Measurements from ENCODE around the gene CCDC152. TPM values are rescaled to one million over a fixed set of nuclear protein-coding genes. Genes with fewer than 3 reads are reported as not detected.
"Not testable (repeated sequence)": the region's sequence is repeated elsewhere in the genome, so short reads cannot be mapped to it uniquely, and the experiment has no call there.

CCDC152 gene
- polyA plus RNA-seq, 1 donor, result 3.8 TPM

- not testable (repeated sequence) for DNase-seq
These were observed 59.9 kb downstream of the CCDC152 start for GRCh38 chr5:42816546-42816945.

DNA sequence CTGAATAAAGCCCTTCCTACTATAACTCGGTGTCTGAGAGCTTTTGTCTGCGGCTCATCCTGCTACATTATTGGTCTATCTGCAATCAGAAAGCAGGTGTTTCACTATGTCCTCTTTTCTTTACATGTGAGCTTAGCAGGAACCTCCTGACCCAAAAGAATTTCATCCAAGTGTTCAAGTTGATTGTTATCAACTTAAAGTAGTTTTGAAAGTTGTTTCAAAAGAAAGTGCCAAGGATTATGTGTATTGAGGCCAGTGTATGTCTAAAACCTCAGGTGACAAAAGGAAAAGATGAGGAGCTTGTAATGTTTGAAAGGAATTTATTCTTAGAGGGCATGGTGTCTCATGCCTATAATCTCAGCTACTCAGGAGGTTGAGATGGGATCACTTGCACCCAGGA, 63.1 kb downstream of the CCDC152 start:
- no peak for DNase-seq

DNA sequence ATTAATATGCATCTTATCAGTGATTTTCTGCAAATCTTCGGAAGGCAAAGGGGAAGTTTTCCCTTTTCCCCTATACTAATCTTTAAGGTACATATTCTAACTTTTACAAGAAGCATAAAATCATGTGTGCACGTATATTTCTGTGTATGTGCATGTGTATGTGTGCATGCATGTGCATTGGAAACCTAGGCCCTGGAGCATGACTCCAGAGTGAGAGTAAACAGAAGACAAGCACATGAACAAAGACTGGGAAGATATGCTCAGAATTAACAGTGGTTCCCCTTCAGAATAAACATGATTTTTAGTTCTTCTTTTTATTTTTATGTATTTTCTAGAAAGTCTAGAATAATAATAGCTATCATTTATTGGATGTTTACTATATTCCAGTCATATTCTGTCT, 65.9 kb downstream of the CCDC152 start:
- DNase-seq, result no peak

- DNase-seq, result no peak
These were observed 67.8 kb downstream of the CCDC152 start for GRCh38 chr5:42824347-42824976.

DNA sequence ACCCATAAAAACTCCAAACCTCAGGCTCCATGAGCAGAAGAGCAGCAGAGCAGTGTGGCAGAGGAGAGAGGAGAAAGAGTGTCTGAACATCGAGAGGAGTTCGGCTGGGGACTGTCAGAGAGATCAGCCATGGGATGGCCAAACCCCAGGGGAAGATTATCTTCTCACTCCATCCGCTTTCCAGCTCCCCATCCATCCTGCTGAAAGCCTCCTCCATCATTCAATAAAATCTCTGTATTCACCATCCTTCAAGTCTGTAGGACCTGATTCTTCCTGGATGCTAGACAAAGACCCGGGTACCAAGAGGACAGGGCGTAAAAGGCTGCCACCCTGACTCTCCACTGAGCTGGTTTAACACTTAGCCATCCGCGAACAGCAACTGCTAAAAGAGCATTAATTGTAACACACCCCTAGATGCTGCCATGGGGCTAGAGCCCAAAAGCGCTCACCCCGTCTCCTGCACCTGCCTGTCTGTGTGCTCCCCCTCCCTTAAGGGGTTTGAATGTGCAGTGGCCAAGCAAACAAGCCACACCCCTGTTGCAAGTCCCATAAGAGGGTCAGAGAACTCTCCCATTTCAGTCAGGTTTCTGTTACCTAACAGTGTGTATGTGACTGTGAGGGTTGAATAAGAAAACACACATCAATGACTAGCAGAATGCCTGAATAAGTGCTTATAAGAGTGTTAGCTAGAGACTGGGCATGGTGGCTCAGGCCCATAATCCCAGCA, 69.0 kb downstream of the CCDC152 start:
- DNase-seq, result no peak

DNA sequence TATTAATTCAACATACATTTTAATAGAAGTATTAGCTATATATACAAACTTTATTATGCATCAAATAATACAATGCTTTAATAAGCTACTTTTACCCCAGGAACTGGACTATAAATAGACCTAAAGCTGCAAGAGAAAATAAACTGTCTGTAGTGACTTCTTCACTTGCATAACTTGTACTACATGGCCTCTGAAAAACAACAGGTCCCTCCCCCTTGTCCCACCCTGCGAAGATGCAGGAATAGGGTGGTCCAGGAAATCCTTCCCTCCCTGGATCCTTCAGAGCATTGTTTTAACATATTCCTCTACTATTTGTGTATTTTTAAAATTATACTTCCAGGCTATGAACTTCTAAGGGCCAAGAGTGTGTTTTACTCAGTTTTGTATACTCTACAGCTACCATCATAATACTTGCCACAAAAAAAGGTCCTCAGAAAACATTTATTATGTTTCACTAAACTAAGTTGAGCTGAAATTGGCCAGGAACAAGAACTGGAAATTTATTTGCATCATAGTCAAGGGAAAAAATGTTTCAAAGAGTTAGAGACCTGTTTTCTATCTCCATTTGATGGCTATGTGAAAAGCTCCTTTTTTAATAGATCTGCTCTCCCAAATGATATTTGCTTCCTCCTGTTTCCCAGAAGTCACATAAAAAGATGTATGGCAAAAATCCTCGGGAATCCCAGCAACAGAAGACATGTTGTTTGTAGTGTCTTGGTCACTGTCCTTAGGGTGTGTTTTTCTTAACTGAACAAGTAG, 70.3 kb downstream of the CCDC152 start:
- no peak for DNase-seq

DNA sequence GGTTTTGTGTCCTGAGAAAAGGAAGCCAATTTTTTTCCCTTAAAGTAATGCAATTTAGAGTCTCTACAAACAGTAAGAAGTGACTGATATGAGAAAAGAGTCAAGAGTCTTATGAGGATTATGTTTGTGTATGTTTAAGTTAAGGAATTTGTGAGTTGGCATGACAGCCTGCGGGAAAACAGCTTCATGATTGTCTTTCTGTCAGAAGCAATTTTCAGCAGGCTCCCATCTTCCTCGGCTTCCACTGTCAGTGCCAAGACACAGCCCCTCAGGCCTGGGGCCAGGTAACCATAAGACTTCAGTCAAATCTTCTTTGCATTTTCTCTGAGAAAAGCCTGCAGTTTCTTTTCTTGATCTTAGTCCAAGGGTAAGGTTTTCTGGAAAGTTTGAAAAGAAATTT, 72.1 kb downstream of the CCDC152 start:
- no peak for DNase-seq

GRCh38 chr5:42830924-42831323, 74.3 kb downstream of the CCDC152 start:
- no peak for DNase-seq

- no peak for DNase-seq
These were observed 75.4 kb downstream of the CCDC152 start for GRCh38 chr5:42832060-42832459.

DNA sequence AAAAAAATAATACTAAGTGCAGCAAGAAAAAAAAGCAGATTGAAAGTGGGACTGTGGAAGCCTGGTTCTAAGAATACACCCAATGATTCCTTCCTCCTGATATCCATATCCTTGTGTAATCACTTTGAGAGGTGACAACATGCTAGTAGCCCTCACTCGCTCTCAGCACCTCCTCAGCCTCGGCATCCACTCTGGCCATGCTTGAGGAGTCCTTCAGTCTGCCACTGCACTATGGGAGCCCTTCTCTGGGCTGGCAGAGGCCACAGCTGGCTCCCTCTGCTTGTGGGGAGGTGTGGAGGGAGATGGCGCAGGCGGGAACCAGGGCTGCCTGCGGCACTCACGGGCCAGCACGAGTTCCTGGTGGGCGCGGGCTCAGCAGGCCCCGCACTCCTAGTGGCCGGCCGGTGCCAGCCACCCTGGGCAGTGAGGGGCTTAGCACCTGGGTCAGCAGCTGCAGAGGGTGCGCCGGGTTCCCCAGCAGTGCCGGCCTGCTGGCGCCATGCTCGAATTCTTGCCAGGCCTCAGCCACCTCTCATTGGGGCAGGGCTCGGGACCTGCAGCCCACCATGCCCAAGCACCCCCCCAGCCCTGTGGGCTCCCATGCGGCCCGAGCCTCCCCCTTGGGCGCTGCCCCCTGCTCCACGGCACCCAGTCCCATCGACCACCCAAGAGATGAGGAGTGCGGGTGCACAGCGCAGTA, 79.6 kb downstream of the CCDC152 start:
- no peak for DNase-seq

- no peak for DNase-seq
These were observed 81.0 kb downstream of the CCDC152 start for GRCh38 chr5:42837601-42838000.

GRCh38 chr5:42839196-42839595, 82.6 kb downstream of the CCDC152 start:
- no peak for DNase-seq

DNA sequence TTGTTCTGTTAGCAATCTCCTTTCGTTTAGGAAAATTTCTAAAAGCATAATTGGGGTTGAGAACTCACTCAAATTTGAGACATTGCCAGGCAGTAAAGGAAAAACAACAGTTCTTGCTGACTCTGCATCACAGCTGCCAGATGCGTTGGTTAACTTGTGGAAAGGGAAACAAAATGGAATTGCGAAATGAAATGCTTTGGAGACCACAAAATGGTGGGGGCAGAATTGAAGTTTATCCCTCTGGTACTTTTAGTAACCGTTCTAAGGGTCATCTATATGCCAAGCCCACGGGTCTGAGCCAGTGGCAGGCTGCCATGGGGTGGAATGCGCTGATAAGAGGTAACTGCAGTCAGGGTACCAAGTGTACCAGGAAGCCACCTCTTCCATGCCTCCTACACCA, 83.7 kb downstream of the CCDC152 start:
- peak; percentile 69 for DNase-seq

- no peak for DNase-seq
These were observed 84.4 kb downstream of the CCDC152 start for GRCh38 chr5:42840842-42841567.

DNA sequence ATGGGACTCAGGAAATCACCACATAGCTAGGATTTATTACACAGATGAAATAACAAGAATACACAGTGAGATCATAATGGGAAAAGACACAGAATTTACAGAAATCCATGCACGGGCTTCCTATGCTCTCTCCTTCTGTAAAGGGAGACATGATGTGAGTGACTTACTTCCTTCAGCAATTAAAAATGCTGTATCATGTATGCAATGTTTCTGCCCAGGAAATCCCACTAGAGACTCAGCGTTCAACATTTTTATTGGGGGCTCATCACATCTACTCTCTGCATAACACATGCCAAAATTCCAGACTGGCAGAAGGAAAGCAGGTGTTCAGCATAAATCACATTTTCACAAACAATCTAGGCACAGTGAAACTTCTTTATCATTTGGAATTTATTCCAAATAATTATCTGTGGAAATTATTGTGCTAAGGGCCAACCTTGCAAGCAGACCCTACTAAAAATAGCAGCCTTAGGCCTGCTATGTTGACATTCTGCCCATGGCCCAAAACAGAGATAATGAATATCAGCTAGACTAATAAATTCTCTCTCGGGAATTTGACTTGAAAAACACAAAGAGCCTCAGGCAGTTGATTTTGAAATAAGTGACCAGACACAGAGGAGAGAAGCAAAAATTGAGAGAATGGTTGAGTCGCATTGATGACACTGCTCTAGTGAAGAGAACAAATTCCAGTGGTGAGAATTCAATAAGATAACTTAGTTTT, 86.5 kb downstream of the CCDC152 start:
- DNase-seq, result no peak

DNA sequence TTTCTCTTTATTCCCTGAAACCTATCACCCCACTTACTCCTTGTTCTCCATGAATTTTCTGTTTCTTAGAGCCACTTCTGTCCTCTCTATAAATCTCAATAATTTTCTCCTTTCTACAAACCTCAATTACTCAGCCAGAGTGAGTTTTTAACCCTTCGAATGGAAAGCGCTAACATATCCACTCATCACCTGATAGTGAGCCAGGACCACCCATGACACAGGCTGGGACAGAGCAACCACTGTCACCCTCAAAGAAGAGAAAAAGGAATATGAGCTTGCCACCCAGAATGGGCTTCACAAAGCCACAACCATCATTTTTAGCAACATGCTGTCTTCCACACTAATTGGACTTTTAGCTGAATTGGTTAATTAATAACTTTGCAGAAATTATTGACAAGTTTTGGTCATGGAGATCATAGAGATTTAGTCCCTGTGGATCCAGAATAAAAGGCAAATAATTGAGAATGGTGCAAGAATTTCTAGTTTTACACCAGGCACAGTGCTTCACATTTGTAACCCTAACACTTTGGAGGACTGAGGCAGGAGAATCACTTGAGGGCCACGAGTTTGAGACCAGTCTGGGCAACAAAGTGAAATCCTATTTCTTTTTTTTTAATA, 87.2 kb downstream of the CCDC152 start:
- no peak for DNase-seq

DNA sequence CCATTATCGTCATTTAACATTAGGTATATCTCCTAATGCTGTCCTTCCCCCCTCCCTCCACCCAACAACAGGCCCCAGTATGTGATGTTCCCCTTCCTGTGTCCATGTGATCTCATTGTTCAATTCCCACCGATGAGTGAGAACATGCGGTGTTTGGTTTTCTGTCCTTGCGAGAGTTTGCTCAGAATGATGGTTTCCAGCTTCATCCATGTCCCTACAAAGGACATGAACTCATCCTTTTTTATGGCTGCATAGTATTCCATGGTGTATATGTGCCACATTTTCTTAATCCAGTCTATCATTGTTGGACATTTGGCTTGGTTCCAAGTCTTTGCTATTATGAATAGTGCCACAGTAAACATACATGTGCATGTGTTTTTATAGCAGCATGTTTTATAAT, 87.8 kb downstream of the CCDC152 start:
- not testable (repeated sequence) for DNase-seq

DNA sequence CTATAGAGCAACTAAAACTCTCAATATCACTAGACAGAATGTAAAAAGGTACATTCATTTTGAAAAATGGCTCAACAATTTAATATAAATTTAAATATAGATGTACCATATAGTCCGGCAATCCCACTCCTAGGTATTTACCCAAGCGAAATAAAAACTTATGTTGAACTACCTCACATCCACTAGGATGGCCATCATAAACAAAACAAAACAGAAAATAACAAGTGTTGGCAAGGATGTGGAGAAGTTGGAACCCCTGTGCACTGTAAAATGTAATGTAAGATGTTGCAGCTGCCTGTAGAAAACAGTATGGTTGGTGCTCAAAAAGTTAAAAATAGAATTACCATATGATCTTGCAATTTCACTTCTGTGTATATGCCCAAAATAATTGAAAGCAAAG, 91.9 kb downstream of the CCDC152 start:
- DNase-seq, result no peak

- no peak for DNase-seq
These were observed 94.9 kb downstream of the CCDC152 start for GRCh38 chr5:42851481-42851880.
